Measurements from ENCODE around the gene CFAP298. TPM values are rescaled to one million over a fixed set of nuclear protein-coding genes. Genes with fewer than 3 reads are reported as not detected.
"Not testable (repeated sequence)": the region's sequence is repeated elsewhere in the genome, so short reads cannot be mapped to it uniquely, and the experiment has no call there.

The CFAP298 gene
- total and polyA plus RNA-seq, 2 donors (not counting 1 experiment from before 2014, with no cell fraction given): 22.0 to 29.2 TPM

DNA sequence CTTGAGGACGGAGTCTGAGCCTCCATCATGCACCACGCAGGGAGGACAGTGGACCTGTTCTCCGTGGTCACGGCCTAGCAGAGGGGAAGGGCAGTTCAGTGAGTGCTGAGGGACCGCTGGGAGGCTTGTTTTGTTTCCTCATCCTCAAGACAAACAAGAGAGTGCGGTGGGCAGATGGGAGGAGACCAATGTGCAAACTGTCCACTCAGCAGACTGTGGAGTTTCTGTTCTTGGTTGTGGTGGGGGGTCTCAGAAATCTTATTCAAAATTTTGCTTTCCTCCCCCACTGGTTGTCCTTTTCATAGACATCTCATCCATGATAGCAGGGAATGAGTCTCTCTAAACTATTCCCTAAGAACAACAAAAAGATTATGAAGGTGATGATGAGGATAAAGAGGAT lies 6.0 kb upstream of the CFAP298 start:
- CTCF ChIA-PET; H3K27me3 ChIP-seq (replicated peaks in 1 of 4; ENCODE audit: control extremely low read depth in 1 of 4, control insufficient read depth in 3 of 4, insufficient read depth in 4 of 4, low read length in 3 of 4); H3K9ac ChIP-seq (ENCODE audit: low read length); H3K4me1 Mint-ChIP-seq; ATAC-seq (ENCODE audit: low read depth); DNase-seq; POLR2A ChIA-PET; H4K20me1 ChIP-seq (ENCODE audit: control insufficient read depth, insufficient read depth, low read length, poor library complexity, severe bottlenecking); H3K4me3 ChIP-seq (ENCODE audit: control extremely low read depth in 1 of 5, extremely low read depth in 1 of 5, insufficient read depth in 1 of 5, low read depth in 2 of 5, low read length in 4 of 5); H3K9me3 Mint-ChIP-seq (ENCODE audit: insufficient read depth); H3K36me3 ChIP-seq (replicated peaks in 1 of 2; ENCODE audit: control extremely low read depth in 1 of 2, control insufficient read depth in 1 of 2, extremely low read depth in 1 of 2, insufficient read depth in 2 of 2, low read length in 1 of 2); H3K27ac Mint-ChIP-seq; H3K79me2 ChIP-seq (ENCODE audit: control insufficient read depth, insufficient read depth, low read length); H3K9me3 ChIP-seq (ENCODE audit: control extremely low read depth in 1 of 3, control insufficient read depth in 2 of 3, insufficient read depth in 1 of 3, low read length in 2 of 3); H3K4me1 ChIP-seq (ENCODE audit: control insufficient read depth in 2 of 2, insufficient read depth in 2 of 2, low read length in 2 of 2); H3K4me3 Mint-ChIP-seq; H3K27ac ChIP-seq (ENCODE audit: low read length in 2 of 2); H3K4me2 ChIP-seq (replicated peaks; ENCODE audit: low read depth, low read length, poor library complexity, severe bottlenecking); H2AFZ ChIP-seq (ENCODE audit: insufficient read depth, low read depth, low read length, poor library complexity, severe bottlenecking): not testable (repeated sequence)
- peaks cover 28% of the 10 kb centered on the region for H3K27me3 Mint-ChIP-seq
- intact Hi-C loops (cut with micrococcal nuclease): loop anchor here (10.0 kb wide), 1 partner anchor 707 kb away; the partner anchor contains the start of gene IFNAR1
- WGBS (ENCODE audit: insufficient coverage): 86% methylated on average over 5 of the region's 6 CpGs

DNA sequence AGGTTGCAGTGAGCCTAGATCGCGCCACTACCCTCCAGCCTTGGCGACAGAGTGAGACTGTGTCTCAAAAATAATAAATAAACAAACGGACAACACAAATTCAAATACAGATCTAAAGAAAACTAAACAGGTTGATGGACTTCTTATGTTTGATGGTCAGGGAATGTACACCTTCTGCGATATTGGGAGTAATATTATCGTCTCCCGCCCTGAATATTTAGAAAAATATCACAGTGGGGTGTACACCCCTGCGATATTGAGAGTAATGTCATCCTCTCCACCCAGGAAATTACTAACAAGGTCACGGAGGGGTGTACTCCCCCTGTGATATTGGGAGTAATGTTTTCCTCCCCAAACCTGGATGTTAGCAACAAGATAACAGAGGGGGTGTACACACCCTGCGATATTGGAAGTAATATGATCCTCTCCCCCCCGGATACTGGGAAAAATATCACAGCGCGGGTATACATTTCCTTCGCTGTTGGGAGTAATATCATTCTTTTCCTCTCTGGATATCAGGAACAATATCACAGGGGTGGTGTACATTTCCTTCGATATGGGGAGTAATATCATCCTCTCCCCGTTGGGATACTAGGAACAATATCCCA lies 1.4 kb upstream of the CFAP298 start:
- no CpG with 5 or more reads among the region's 16 CpGs for WGBS (ENCODE audit: insufficient coverage)
- H3K4me1 Mint-ChIP-seq: peaks cover 7% of the 10 kb centered on the region
- no peaks in the 10 kb centered on the region for H3K9me3 Mint-ChIP-seq (ENCODE audit: insufficient read depth)
- Histone ChIP-seq H3K79me2 (ENCODE audit: control insufficient read depth, insufficient read depth, low read length) (peaks cover 18% of the 10 kb centered on the region), H3K4me1 (ENCODE audit: control insufficient read depth in 2 of 2, insufficient read depth in 2 of 2, low read length in 2 of 2) (peaks cover 3 to 21% of the 10 kb centered on the region in 2 donors), H3K9me3 (ENCODE audit: control extremely low read depth in 1 of 3, control insufficient read depth in 2 of 3, insufficient read depth in 1 of 3, low read length in 2 of 3) (peaks cover 0 to 5% (median 0%) of the 10 kb centered on the region in 3 donors), H3K4me3 (ENCODE audit: control extremely low read depth in 1 of 5, extremely low read depth in 1 of 5, insufficient read depth in 1 of 5, low read depth in 2 of 5, low read length in 4 of 5) (peak overlapping the region in 4 of 5 experiments; percentile 85 to 95 (median 89)), H3K36me3 (replicated peaks in 1 of 2; ENCODE audit: control extremely low read depth in 1 of 2, control insufficient read depth in 1 of 2, extremely low read depth in 1 of 2, insufficient read depth in 2 of 2, low read length in 1 of 2) (peaks cover 2 to 4% of the 10 kb centered on the region in 2 experiments), H2AFZ (ENCODE audit: insufficient read depth, low read depth, low read length, poor library complexity, severe bottlenecking) (peak overlapping the region; percentile 95), H3K27me3 (replicated peaks in 1 of 4; ENCODE audit: control extremely low read depth in 1 of 4, control insufficient read depth in 3 of 4, insufficient read depth in 4 of 4, low read length in 3 of 4) (no peaks in the 10 kb centered on the region), H4K20me1 (ENCODE audit: control insufficient read depth, insufficient read depth, low read length, poor library complexity, severe bottlenecking) (no peaks in the 10 kb centered on the region), H3K27ac (ENCODE audit: low read length in 2 of 2) (peak overlapping the region in 1 of 2 donors; percentile 92), H3K4me2 (replicated peaks; ENCODE audit: low read depth, low read length, poor library complexity, severe bottlenecking) (peak overlapping the region; percentile 99), H3K9ac (ENCODE audit: low read length) (peak overlapping the region; percentile 94)
- intact Hi-C loops (cut with micrococcal nuclease): loop anchor here (2.0 to 10.0 kb wide), 7 partner anchors 336 to 1027 kb away; partner anchors contain the start of genes CRYZL1, GART, IFNAR1 and MIS18A
- TF ChIP-seq, protein P1, sequence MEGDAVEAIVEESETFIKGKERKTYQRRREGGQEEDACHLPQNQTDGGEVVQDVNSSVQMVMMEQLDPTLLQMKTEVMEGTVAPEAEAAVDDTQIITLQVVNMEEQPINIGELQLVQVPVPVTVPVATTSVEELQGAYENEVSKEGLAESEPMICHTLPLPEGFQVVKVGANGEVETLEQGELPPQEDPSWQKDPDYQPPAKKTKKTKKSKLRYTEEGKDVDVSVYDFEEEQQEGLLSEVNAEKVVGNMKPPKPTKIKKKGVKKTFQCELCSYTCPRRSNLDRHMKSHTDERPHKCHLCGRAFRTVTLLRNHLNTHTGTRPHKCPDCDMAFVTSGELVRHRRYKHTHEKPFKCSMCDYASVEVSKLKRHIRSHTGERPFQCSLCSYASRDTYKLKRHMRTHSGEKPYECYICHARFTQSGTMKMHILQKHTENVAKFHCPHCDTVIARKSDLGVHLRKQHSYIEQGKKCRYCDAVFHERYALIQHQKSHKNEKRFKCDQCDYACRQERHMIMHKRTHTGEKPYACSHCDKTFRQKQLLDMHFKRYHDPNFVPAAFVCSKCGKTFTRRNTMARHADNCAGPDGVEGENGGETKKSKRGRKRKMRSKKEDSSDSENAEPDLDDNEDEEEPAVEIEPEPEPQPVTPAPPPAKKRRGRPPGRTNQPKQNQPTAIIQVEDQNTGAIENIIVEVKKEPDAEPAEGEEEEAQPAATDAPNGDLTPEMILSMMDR (IDR thresholded peaks at IDR 0.05): no peak
- no peak for TF ChIP-seq EZH2 (IDR thresholded peaks at IDR 0.05; ENCODE audit: borderline replicate concordance, insufficient read depth, low read depth, low read length, poor library complexity, severe bottlenecking)
- CTCF ChIA-PET: interaction anchor here (0.5 to 3.0 kb wide), 2 partner anchors 13 to 23 kb away, joined by 3 to 21 read pairs; no protein-coding TSS in a partner anchor
- DNase-seq: no peak
- peaks cover 8% of the 10 kb centered on the region for H3K27me3 Mint-ChIP-seq
- no peak for ATAC-seq (ENCODE audit: low read depth)
- H3K27ac Mint-ChIP-seq: peak overlapping the region; percentile 32
- peak overlapping the region; percentile 98 for H3K4me3 Mint-ChIP-seq
- POLR2A ChIA-PET: interaction anchor here (0.7 to 1.6 kb wide), 4 partner anchors 115 to 220 kb away, joined by 3 to 5 read pairs (median 4); partner anchors contain the start of gene SYNJ1

All from B cell (primary cell).